ENCODE data around the gene KIRREL3.
"Not testable (repeated sequence)": the region's sequence is repeated elsewhere in the genome, so short reads cannot be mapped to it uniquely, and the experiment has no call there.

Gene KIRREL3

DNA sequence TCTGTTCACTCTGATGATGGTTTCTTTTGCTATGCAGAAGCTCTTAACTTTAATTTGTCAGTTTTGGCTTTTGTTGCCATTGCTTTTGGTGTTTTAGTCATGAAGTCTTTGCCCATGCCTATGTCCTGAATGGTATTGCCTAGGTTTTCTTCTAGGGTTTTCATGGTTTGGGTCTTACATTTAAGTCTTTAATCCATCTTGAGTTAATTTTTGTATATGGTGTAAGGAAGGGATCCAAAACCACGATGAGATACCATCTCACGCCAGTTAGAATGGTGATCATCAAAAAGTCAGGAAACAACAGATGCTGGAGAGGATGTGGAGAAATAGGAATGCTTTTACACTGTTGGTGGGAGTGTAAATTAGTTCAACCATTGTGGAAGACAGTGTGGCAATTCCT is 48.0 kb downstream of the KIRREL3 start:
- not testable (repeated sequence) for DNase-seq (ENCODE audit: low spot score)

DNA sequence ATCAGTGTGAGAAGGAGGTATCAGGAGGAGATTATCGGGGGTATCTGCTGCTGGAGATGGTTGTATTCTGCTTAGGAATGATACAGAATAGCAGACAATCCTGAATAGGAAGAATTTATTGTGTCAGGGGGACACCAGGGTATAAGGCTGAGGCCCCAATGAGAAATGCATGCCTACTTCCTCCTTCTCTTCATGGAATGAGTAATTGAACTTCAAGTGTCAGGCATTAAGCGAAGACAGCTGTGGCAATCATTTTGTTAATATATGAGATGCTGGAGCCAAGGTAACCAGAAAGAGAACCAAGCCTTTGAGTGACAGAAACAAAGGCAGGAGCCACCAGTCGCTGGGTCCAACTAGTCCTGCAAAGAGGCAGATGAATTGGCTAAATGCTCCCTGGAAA is 49.1 kb downstream of the KIRREL3 start:
- DNase-seq (ENCODE audit: low spot score), result no peak

DNA sequence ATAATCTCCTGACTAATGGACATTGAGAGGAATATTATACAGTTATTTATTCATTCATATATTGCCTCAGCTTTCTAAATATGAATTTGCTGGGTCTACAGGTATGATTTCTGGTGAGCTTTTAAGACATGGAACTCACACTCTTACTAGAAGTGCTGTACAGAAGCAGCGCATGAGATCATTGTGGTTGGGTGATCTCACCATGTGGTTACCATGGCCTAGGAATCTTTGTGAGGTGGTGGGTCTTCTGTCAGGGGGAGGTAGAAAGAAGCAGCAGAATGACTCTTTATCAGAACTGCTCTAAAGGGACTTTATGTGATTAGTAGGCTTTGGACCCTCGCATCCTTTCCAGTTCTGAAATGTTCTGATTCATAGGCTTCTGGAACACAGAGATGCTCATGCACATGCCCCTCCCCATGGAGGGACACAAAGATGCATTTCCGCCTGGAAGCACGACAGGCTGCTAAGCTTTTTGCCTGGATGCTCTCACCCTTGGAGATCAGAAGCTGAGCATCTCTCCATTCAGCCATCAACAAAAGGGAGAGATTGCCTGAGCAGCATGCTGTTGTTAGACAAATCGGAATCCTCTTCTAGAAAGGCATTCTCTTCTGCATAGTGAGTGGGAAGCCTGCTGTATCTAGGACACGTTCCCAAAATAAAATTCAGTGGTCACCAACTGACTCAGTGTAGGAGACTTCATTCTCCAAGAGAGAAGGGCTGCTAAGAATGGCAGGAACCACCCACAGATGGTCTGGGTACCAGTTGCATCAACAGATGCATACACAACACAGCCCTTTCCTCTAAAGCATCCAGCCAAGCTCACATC is 51.3 kb downstream of the KIRREL3 start:
- DNase-seq (ENCODE audit: low spot score), result no peak

DNA sequence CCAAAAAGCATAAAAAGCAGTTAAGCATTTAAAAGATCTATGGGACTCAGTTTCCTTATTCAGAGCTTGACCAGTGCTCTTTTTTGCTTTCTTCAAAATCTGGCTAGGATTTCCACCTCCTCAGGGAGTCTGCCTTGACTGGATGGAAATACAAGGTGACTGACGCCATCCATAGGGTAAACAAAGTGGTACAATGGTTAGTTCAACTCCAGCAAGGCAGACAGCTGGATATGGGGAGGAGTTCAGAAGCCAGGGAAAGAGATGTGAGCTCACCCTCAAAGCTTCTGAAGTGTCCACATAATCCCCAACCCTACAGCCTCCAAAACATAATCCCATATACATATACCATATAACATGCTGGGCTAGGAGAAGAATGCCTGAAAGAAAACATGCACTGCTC is 52.0 kb downstream of the KIRREL3 start:
- no peak for DNase-seq (ENCODE audit: low spot score)

DNA sequence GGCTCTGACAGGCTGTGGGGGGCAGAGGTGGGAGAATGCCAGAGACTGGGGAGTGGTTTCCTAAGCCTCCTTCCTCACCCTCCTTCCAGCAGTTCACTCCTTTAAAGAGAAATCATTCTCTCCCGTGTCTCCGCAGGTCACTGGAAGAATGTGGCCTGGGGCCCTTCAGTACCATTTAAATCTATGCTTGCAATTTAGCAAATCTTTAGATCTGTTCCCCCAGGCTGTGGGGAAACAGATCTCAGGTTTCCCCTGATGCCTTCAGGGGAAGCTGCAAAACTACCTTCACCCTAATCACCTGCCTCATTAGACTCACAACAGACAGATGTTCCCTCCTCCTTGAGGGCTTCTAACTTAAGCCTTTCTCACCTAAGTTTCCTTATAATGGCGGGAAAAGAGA is 55.3 kb downstream of the KIRREL3 start:
- no peak for DNase-seq (ENCODE audit: low spot score)

DNA sequence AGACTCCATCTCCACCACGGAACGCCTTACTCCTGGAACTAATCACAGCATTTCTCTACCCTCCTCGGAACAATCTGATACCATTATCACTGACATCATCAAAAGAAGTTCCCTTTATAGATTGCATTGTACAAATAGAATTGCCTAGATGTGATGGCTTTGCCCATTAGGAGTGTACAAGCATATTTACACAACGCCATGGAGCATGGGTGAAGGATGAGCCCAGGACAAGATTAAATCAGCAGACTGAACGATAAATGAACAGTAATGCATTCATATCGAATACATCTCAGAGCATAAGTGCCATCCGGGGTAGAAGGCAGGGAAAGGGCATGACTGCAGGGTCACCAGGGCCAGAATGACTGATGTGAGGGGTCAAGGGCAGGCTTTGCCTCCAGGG is 57.3 kb downstream of the KIRREL3 start:
- no peak for DNase-seq (ENCODE audit: low spot score)

DNA sequence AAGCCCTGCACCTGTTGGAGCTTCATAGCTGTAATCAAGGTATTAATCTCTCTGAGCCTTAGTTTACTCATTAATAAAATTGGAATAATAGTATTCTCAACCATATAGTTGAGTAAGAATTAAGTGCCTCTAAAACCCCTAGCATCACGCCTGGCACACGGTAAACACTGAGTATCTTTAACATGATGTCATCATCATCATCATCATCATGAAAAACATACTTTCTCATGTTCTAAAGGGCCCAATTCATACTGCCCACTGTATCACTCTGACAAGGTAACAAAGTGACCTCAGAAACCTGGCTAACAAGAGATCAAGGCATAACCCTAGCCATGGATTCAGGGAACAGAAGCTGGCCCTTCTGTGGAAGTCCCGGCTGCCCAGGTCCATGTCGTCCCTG is 58.4 kb downstream of the KIRREL3 start:
- DNase-seq (ENCODE audit: low spot score), result no peak

DNA sequence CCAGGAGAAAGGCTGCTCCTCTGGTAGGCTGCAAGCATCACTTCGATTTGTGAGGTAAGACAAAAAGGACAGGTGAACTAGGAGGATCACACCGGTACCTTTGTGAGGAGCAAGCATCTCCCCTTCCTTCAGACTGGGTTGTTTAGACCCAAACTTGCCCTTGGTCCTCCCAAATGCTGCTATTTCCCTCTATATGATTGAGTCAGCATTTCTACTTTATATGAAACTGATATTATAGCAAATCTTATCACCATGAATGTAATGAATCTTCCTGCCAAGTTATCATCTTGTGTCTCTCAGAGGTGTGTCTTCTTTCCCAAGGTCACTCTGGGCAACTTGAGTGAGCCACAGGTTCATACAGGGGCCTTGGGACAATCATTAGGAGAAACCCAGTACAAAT is 61.0 kb downstream of the KIRREL3 start:
- no peak for DNase-seq (ENCODE audit: low spot score)

DNA sequence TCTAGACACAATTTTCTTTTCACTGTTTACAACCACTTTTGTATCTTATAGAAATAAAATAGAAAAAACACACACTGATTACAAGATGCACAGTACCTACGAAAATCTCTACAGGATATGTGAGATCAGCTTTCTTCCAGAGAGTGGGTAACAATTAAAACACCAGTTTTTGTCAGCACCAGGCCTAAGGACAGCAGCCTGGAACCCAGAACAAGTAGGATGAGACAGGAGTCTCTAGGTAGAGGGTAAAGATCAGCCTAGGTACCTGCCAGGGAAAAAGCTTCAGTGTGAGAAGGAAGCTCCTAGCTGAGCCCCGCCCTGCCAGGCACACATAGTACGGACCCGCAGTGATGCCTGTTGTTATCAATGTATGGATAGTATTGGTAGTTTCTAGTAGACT is 61.9 kb downstream of the KIRREL3 start:
- no peak for DNase-seq (ENCODE audit: low spot score)

DNA sequence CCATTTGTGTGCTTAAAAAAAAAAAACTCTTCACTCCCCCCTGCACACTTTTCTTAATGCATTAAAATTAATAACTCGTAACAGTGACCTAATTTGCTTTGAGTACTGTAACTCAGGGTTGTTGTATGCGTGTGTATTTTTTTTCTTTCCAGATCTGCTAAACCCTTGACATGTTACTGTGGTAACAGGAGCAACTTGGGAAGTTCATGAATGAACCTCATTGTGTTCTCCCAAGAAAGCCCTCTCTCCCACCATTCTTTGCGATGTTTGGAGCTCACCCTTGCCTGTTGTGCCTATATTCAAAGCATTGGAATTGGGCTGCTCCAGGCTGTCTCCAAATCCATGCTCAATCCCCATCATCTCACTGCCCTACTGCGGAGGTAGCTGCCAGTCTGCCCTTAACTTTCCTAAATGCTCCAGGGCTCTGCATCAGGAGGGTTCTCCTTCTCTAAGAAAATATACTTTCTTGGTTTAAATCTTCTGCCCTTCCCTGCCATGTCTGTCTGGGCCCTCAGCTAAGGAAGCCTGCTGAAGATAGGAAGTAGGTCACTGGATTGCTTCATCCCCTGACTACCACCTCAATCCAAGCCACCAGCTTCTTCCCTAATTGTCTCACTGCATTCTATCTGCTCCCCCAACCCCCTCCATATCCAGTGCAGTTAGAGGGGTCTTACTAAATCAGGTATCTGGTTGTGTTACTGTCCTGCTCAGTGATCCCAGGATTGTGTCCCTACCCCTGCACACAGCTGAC is 70.3 kb downstream of the KIRREL3 start:
- DNase-seq (ENCODE audit: low spot score), result no peak

DNA sequence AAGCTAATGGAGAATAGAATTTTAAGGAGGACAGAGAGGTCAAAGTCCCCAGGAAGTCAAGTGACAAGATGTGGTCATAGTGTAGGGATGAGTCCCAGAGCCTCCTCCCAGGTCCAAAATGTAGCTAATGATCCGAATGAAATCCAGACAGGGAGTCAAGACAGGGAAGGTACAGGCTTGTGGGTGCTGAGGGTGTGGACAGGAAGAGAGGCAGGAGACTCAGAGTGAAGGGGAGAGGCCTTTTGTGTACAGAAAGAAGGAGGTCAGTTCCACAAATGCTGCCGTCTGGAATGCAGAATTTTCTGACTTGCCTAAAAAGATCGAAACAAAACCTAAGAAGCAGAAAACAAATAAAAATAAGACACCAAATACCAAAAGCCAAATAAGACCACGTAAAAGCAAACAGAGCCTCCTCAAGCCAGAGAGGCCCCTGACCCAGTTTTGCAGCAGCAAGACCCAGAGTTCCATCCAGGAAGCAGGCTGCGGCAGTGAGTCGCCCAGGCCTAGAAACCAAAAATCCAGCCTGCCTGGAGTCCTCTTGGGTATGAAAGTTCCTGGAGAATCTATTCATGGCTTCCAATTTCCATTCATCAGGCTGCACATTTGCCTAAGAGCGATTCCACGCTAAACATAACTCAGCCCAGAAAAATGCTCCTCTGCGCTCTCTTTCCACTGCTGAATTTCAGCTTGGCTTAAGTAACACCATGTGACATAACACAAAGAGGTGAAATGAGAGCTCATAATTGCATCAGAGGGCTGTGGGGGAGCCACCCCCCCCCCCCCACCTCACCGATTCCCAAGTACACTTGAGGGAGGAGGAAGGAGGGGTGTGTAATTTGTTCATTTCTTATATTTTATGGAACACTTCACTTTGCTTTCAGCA is 71.2 kb downstream of the KIRREL3 start:
- no peak for DNase-seq (ENCODE audit: low spot score)

DNA sequence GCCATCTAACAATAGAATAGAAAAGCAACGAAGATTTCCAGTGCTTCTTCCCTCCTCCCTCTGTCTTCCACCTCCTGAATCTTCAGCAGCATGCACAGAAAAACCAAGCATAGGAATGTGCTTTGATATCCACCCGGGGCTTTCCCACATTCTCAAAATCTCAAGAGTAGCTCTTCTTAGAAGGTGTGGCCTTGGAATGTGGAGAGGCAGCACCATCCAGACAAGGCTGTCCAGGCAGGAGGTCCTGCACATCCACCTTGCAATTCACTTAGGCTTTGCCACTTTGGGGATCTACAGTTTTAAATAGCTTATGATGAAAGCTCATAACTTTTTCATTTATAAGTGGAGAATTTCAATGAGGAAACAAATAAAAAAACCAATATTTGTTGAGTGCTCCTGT is 72.9 kb downstream of the KIRREL3 start:
- DNase-seq (ENCODE audit: low spot score), result no peak

DNA sequence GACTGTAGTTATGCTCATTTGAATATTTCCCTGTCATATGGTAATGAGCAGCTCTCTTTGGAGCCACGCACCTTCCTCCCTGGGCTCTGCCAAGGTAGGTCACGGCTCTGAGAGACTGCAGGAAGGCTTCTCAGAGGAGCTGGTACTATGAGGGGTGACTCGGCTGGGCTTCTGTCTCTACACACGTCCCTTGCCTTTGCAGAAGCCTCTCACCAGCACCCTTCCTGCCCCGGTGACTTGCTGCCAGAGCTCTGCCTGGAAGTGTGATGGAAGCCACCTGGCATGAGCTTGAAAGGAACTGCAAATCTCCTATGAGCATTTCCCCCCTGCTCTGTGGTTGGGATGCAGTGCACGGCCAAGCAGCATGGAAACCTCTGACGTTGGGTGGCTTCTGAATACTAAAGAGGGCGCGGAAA is 74.2 kb downstream of the KIRREL3 start:
- DNase-seq (ENCODE audit: low spot score), result no peak

DNA sequence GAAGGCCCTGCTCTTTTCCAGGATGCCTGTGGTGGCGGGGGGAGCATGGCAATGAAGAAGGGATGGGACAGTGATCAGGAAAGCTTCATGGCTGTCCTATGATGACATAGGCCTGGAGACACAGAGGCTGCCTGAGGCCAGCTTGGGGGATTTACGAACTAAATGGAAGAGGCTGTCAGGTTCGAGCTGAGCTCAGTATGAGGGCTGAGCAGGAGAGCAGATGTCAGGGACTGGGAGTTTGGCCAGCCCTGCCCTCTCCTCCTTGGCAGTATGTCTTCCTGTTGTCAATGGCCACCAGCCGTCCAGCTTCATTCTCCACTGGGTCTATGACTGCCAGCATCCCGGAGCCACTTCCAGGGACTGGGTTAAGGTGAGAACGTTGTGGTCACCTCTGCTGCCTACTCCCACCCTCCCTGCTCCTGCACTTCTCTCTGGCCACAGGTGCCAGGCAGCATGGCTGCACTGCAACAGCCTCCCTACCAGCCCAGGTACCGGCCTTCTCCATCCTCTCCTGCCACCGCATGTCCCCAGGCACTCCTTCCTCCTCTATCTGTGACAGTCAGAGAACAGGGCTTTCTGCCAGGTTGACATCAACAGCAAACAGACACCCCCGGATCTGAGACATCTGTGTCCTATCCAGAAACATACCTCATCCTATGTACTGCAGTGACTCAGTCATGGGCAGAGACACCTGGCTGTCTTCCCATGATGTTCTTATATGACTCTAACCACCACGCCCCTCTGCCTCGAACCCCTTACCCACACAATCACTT is 75.1 kb downstream of the KIRREL3 start:
- no peak for DNase-seq (ENCODE audit: low spot score)

DNA sequence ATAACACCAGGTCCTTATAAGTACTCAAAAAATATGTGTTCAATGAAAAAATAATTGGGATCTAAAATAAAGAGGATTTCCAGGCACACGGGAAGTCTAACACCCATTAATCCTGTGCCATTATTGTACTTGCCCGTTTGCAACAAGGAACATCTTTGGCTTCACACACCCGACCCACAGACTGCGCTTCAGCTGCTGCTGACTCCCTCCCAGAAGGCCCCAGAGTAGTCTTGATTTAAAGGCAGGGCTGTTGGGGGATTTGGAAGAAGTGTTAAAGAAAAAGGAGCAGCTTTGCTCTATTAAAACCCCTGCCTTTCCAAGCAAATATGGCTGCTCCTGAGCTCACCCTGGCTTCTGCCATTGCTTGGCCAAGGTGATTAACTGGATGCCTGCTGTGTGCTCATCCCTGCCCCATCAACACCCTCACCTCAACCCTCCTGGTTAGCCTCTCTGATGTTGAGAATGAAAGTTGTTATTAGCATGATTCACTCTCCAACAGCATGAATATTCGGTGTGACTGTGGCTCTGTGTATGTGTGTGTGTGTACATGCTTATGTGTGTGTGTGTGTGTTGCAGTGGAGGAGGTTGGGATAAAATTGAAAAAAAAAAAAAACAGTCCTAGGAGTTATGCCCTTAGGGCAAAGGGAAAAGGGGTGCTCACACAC is 76.1 kb downstream of the KIRREL3 start:
- no peak for DNase-seq (ENCODE audit: low spot score)

DNA sequence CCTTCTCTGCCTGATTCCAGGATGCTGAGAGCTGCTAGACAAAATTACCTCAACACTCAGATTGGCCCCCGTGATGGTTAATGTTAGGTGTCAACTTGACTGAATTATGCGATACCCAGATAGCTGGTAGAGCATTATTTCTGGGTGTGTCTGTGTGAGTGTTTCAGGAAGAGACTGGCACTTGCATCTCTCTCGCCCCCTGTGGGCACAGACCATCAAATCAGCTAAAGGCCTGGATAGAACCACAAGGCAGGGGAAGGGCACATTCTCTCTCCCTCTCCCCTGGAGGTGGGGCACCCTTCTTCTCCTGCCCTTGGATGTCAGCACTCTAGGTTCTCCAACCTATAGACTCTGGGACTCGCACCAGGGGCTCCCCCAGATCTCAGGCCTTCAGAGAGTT is 79.7 kb downstream of the KIRREL3 start:
- no peak for DNase-seq (ENCODE audit: low spot score)

DNA sequence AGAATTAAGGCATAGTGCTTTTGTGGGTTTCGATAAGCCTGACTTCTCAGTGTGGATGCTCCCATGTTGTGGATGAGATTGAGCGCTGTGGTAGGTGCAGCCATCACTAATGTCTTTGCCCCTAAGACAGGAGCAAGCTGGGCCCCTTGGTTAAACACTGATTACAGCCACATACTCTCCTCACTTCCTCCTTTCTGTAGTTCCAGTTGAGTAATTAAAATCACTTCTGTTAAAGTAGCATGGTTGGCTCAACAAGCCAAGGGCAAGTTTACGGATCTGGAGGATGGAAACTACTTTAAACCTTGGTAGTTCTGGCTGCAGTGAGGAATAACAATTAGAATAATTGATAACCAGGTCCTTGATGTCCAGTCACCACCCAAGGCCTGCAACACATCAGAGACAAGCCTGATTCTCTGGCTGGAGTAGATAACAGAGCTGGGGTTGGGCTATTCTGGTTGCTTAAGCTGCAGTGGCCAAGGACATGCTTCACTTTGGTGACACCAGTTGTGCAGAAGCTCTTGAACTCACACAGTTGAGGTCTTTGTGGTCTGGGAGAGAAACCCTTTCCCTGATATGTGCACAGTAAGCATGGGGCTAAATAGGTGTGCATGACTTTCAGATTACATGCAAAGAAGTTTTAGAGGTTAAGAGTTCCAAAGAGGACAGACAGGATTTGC is 81.3 kb downstream of the KIRREL3 start:
- DNase-seq (ENCODE audit: low spot score), result no peak

DNA sequence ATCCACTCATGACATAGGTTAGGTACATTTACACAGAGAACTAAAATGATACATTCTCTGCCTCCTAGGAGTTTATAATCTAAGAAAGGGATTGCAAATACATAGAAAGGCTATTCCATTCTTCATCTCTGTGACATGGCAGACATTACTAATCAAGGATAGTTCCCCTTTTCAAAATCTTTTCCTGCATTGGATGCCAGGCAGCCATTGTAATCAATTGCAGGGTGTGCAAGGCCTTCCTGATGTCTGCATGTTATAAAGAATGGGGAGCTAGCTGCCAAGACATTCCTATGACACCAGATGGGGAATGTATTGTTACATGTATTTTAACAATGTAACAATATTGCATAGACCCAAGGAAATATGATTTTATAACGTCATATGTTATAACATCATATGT is 82.0 kb downstream of the KIRREL3 start:
- no peak for DNase-seq (ENCODE audit: low spot score)

DNA sequence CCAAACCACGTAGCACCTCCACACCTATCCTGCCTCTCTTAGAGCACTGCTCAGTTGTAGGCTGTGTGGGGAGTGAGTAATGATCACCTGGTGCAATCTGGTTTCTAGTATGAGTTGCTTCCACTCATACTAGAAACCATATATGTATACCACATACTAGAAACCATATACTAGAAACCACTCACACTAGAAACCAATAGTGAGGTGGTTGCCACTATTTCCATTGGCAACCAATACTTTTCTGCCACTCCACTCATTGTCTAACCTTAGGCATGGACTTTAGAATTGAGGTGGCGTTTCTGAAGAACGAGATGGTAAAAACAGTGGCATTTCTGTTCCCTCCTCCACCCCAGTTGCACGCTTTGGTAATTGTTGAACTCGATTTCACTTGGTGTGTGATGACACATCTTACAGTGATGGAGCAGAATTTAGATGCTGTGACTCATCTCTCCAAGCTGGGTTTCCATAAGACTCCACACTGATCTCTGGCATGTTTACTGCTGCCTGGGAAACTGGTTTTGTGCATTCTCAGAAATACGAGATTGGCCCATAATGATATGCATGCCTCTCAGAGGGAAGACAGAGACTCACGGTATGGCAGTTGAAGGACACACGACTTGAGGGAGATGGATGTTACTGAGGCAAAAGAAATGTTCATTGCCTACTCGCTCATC is 82.9 kb downstream of the KIRREL3 start:
- no peak for DNase-seq (ENCODE audit: low spot score)

DNA sequence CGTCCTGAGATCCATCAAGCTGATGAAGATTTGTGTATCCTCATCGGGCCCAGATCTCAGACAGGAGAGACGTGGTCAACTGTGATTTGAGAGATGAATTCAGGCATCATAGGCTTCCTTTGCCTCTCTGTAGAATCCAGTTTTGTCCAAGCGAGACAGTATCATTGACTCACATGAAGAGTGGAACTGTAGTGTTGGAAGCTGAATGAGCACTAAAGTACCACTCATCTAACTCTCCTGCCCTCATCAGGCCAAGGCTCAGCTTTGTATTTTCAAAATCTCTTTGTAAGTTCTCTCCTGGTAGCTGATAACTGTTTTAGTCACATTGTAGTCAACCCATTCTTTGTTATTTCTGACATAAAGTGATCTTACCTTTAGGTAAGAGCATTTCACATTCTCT is 85.1 kb downstream of the KIRREL3 start:
- DNase-seq (ENCODE audit: low spot score), result no peak
